H1 (cell line): ENCODE data around the gene CAPN2.

Experiments
- CTCF ChIP-seq, 3 experiments: IDR thresholded peaks; 1 replicate in 2 of 3; 2 replicates in 1 of 3; pipeline versions ENCODE4 v1.5.1 to v1.6.1; 2011; ENCODE audit warnings: low read length in 3 of 3, mild to moderate bottlenecking in 3 of 3, inconsistent platforms in 2 of 3, low read depth in 1 of 3, moderate library complexity in 1 of 3; ENCODE audit not compliant: insufficient read depth in 1 of 3; ENCODE audit errors: control extremely low read depth in 1 of 3
- POLR2A ChIP-seq, 2 experiments: IDR thresholded peaks; 1 replicate in 1 of 2; 2 replicates in 1 of 2; pipeline ENCODE4 v1.6.1; 2011; ENCODE audit warnings: low read depth in 2 of 2, low read length in 2 of 2, mild to moderate bottlenecking in 2 of 2; ENCODE audit errors: control extremely low read depth in 1 of 2

- TF ChIP-seq CTCF (IDR thresholded peaks at IDR 0.05; ENCODE audit: control extremely low read depth in 1 of 3, insufficient read depth in 1 of 3, low read depth in 1 of 3, low read length in 3 of 3) (no peak), POLR2A (IDR thresholded peaks at IDR 0.05; ENCODE audit: control extremely low read depth in 1 of 2, low read depth in 2 of 2, low read length in 2 of 2) (no peak)
These were observed 81.4 kb downstream of the CAPN2 start for GRCh38 chr1:223793716-223794115.
